ENCODE results near the gene EEF1G. TPM values are rescaled to one million over a fixed set of nuclear protein-coding genes. Genes with fewer than 3 reads are reported as not detected.
A peak's percentile ranks its signal among the peaks of the same experiment; 100 is the strongest.

Gene EEF1G
- total and polyA plus RNA-seq, 2 donors (not counting 1 experiment from before 2014, with no cell fraction given): 1,582 to 1,867 TPM

DNA sequence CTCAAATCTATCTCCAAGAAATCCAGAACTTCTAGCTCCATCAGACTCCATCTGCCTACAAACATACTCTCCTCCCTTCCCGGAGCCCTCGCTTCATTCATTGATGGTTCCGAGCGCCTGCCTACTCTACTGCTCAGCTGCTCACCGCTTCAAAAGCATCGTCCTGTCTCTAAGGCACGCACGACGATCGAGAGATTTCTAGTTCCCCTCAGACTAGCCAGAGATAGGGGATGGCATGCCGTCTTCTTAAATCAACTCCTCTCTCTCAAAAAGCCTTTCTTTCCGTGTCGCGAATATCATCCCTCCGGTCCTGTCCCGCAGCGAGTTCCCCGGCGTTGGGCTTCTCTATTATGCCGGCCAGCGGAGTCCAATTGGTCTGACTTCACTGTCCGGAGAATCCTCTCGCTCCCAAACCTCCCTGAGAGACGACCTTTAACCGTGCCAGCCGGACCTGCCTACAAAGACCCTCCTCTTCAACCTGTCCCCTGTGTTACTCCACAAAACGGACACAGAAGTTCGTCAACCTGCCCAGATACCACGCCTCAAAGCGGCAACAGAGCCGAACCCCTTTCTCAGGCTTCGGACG is 592 bp downstream of the EEF1G start:
- peaks cover 52% of the 10 kb centered on the region for H3K4me1 Mint-ChIP-seq
- peaks cover 12 to 25% of the 10 kb centered on the region in 2 donors for H3K4me1 ChIP-seq (ENCODE audit: control insufficient read depth in 2 of 2, insufficient read depth in 2 of 2, low read length in 2 of 2)
- ChIA-PET POLR2A (interaction anchor here (0.9 to 2.3 kb wide), 18 partner anchors 16 to 268 kb away, joined by 3 to 35 read pairs (median 4); partner anchors contain the start of genes B3GAT3, C11orf98, CSKMT and HNRNPUL2), CTCF (interaction anchor here (0.7 to 6.1 kb wide), 12 partner anchors 13 to 213 kb away, joined by 3 to 33 read pairs (median 4); partner anchors contain the start of genes EML3, LBHD1, TUT1 and UQCC3)
- H3K4me3 ChIP-seq (ENCODE audit: control extremely low read depth in 1 of 5, extremely low read depth in 1 of 5, insufficient read depth in 1 of 5, low read depth in 2 of 5, low read length in 4 of 5): peak overlapping the region; percentile 74 to 99 (median 80)
- peak; percentile 60 for DNase-seq
- H3K9ac ChIP-seq (ENCODE audit: low read length): peak overlapping the region; percentile 86
- H4K20me1 ChIP-seq (ENCODE audit: control insufficient read depth, insufficient read depth, low read length, poor library complexity, severe bottlenecking): peaks cover 8% of the 10 kb centered on the region
- peaks cover 0 to 3% (median 0%) of the 10 kb centered on the region in 3 donors for H3K9me3 ChIP-seq (ENCODE audit: control extremely low read depth in 1 of 3, control insufficient read depth in 2 of 3, insufficient read depth in 1 of 3, low read length in 2 of 3)
- intact Hi-C loops (cut with micrococcal nuclease): loop anchor here (1.0 to 5.0 kb wide), 4 partner anchors 13 to 289 kb away; partner anchors contain the start of genes BSCL2 and GNG3
- no peaks in the 10 kb centered on the region for H3K9me3 Mint-ChIP-seq (ENCODE audit: insufficient read depth)
- H3K4me3 Mint-ChIP-seq: peak overlapping the region; percentile 92
- H2AFZ ChIP-seq (ENCODE audit: insufficient read depth, low read depth, low read length, poor library complexity, severe bottlenecking): peak overlapping the region; percentile 89
- no peaks in the 10 kb centered on the region for H3K27me3 Mint-ChIP-seq
- H3K36me3 ChIP-seq (replicated peaks in 1 of 2; ENCODE audit: control extremely low read depth in 1 of 2, control insufficient read depth in 1 of 2, extremely low read depth in 1 of 2, insufficient read depth in 2 of 2, low read length in 1 of 2): peaks cover 6 to 47% of the 10 kb centered on the region in 2 experiments
- peaks cover 18% of the 10 kb centered on the region for H3K79me2 ChIP-seq (ENCODE audit: control insufficient read depth, insufficient read depth, low read length)
- TF ChIP-seq EZH2 (IDR thresholded peaks at IDR 0.05; ENCODE audit: borderline replicate concordance, insufficient read depth, low read depth, low read length, poor library complexity, severe bottlenecking): no peak
- TF ChIP-seq, protein P1, sequence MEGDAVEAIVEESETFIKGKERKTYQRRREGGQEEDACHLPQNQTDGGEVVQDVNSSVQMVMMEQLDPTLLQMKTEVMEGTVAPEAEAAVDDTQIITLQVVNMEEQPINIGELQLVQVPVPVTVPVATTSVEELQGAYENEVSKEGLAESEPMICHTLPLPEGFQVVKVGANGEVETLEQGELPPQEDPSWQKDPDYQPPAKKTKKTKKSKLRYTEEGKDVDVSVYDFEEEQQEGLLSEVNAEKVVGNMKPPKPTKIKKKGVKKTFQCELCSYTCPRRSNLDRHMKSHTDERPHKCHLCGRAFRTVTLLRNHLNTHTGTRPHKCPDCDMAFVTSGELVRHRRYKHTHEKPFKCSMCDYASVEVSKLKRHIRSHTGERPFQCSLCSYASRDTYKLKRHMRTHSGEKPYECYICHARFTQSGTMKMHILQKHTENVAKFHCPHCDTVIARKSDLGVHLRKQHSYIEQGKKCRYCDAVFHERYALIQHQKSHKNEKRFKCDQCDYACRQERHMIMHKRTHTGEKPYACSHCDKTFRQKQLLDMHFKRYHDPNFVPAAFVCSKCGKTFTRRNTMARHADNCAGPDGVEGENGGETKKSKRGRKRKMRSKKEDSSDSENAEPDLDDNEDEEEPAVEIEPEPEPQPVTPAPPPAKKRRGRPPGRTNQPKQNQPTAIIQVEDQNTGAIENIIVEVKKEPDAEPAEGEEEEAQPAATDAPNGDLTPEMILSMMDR (IDR thresholded peaks at IDR 0.05): no peak
- H3K4me2 ChIP-seq (replicated peaks; ENCODE audit: low read depth, low read length, poor library complexity, severe bottlenecking): peak overlapping the region; percentile 84
- WGBS (ENCODE audit: insufficient coverage): 2% methylated on average over 33 of the region's 33 CpGs
- peak overlapping the region; percentile 84 to 88 for H3K27ac ChIP-seq (ENCODE audit: low read length in 2 of 2)
- peak overlapping the region; percentile 95 for H3K27ac Mint-ChIP-seq
- no peak for ATAC-seq (ENCODE audit: low read depth)
- no peaks in the 10 kb centered on the region for H3K27me3 ChIP-seq (replicated peaks in 1 of 4; ENCODE audit: control extremely low read depth in 1 of 4, control insufficient read depth in 3 of 4, insufficient read depth in 4 of 4, low read length in 3 of 4)

DNA sequence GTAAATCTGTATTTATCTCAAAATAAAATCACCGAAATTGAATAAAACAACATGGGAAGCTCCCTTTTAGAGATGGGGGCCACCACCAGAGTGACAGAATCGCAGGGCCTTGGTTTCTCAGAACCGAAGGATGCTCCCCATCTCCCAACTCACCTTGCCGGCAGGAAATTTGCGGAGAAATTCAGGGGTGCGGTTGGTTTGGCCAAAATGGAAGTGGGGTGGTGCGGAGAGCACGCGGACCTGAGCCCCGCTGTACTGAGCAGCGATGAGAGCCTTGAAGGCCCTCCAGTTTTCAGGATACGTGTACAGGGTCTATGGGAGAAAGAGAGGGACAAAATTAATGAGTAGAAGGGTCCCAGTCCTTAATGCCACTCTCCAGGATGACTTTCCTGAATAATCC is 1.3 kb downstream of the EEF1G start:
- H4K20me1 ChIP-seq (ENCODE audit: control insufficient read depth, insufficient read depth, low read length, poor library complexity, severe bottlenecking): peaks cover 12% of the 10 kb centered on the region
- WGBS (ENCODE audit: insufficient coverage): 95% methylated on average over 6 of the region's 12 CpGs
- intact Hi-C loops (cut with micrococcal nuclease): loop anchor here (5.0 kb wide), 1 partner anchor 135 kb away; the partner anchor contains the start of genes BSCL2 and GNG3
- H3K27me3 ChIP-seq (replicated peaks in 1 of 4; ENCODE audit: control extremely low read depth in 1 of 4, control insufficient read depth in 3 of 4, insufficient read depth in 4 of 4, low read length in 3 of 4): no peaks in the 10 kb centered on the region
- DNase-seq (no peak), ATAC-seq (ENCODE audit: low read depth) (no peak)
- H3K9ac ChIP-seq (ENCODE audit: low read length): peak overlapping the region; percentile 86
- Mint-ChIP-seq H3K4me3 (peak overlapping the region; percentile 92), H3K4me1 (peaks cover 52% of the 10 kb centered on the region), H3K27ac (peak overlapping the region; percentile 95), H3K27me3 (no peaks in the 10 kb centered on the region), H3K9me3 (ENCODE audit: insufficient read depth) (no peaks in the 10 kb centered on the region)
- peak overlapping the region; percentile 84 to 88 for H3K27ac ChIP-seq (ENCODE audit: low read length in 2 of 2)
- peaks cover 20% of the 10 kb centered on the region for H3K79me2 ChIP-seq (ENCODE audit: control insufficient read depth, insufficient read depth, low read length)
- peak overlapping the region; percentile 74 to 99 (median 80) for H3K4me3 ChIP-seq (ENCODE audit: control extremely low read depth in 1 of 5, extremely low read depth in 1 of 5, insufficient read depth in 1 of 5, low read depth in 2 of 5, low read length in 4 of 5)
- H3K4me2 ChIP-seq (replicated peaks; ENCODE audit: low read depth, low read length, poor library complexity, severe bottlenecking): peak overlapping the region; percentile 84
- H2AFZ ChIP-seq (ENCODE audit: insufficient read depth, low read depth, low read length, poor library complexity, severe bottlenecking): no peak overlapping the region
- H3K36me3 ChIP-seq (replicated peaks in 1 of 2; ENCODE audit: control extremely low read depth in 1 of 2, control insufficient read depth in 1 of 2, extremely low read depth in 1 of 2, insufficient read depth in 2 of 2, low read length in 1 of 2): peaks cover 6 to 53% of the 10 kb centered on the region in 2 experiments
- ChIA-PET CTCF (interaction anchor here (0.6 to 6.1 kb wide), 7 partner anchors 12 to 327 kb away, joined by 3 to 33 read pairs (median 5); no protein-coding TSS in a partner anchor), POLR2A (interaction anchor here (0.9 to 2.0 kb wide), 3 partner anchors 18 to 140 kb away, joined by 3 to 7 read pairs (median 3); no protein-coding TSS in a partner anchor)
- TF ChIP-seq, protein P1 (IDR thresholded peaks at IDR 0.05): no peak
- H3K9me3 ChIP-seq (ENCODE audit: control extremely low read depth in 1 of 3, control insufficient read depth in 2 of 3, insufficient read depth in 1 of 3, low read length in 2 of 3): peaks cover 0 to 3% (median 0%) of the 10 kb centered on the region in 3 donors
- H3K4me1 ChIP-seq (ENCODE audit: control insufficient read depth in 2 of 2, insufficient read depth in 2 of 2, low read length in 2 of 2): peaks cover 12 to 25% of the 10 kb centered on the region in 2 donors

Data from B cell (primary cell).